Measurements from ENCODE around the gene TRAF5.
A peak's percentile ranks its signal among the peaks of the same experiment; 100 is the strongest.
"Not testable (repeated sequence)": the region's sequence is repeated elsewhere in the genome, so short reads cannot be mapped to it uniquely, and the experiment has no call there.

TRAF5 gene

GRCh38 chr1:211379446-211379845, 52.8 kb downstream of the TRAF5 start:
- DNase-seq, result no peak

- no peak for DNase-seq
These were observed 55.0 kb downstream of the TRAF5 start for GRCh38 chr1:211381481-211382181.

GRCh38 chr1:211382182-211382713, 55.6 kb downstream of the TRAF5 start:
- no peak for DNase-seq

- DNase-seq, result peak; percentile 80 to 87
These were observed 56.3 kb downstream of the TRAF5 start for GRCh38 chr1:211382714-211383480.

- no peak for DNase-seq
These were observed 57.9 kb downstream of the TRAF5 start for GRCh38 chr1:211384524-211384923.

GRCh38 chr1:211386921-211387320, 60.3 kb downstream of the TRAF5 start:
- DNase-seq, result no peak

- DNase-seq, result not testable (repeated sequence)
These were observed 64.2 kb downstream of the TRAF5 start for GRCh38 chr1:211390829-211391228.

GRCh38 chr1:211393203-211393602, 66.6 kb downstream of the TRAF5 start:
- no peak for DNase-seq

GRCh38 chr1:211398266-211398930, 71.8 kb downstream of the TRAF5 start:
- not testable (repeated sequence) for DNase-seq

GRCh38 chr1:211399851-211400393, 73.3 kb downstream of the TRAF5 start:
- DNase-seq, result not testable (repeated sequence)

GRCh38 chr1:211401751-211402150, 75.1 kb downstream of the TRAF5 start:
- DNase-seq, result not testable (repeated sequence)

- not testable (repeated sequence) for DNase-seq
These were observed 79.5 kb downstream of the TRAF5 start for GRCh38 chr1:211406086-211406485.

GRCh38 chr1:211407749-211408148, 81.1 kb downstream of the TRAF5 start:
- DNase-seq, result peak in 1 of 2 donors; percentile 5

GRCh38 chr1:211411639-211412038, 85.0 kb downstream of the TRAF5 start:
- DNase-seq, result no peak

- no peak for DNase-seq
These were observed 89.1 kb downstream of the TRAF5 start for GRCh38 chr1:211415700-211416099.

GRCh38 chr1:211416246-211416627, 89.6 kb downstream of the TRAF5 start:
- peak; percentile 16 to 21 for DNase-seq

- DNase-seq, result peak; percentile 22 to 35
These were observed 90.1 kb downstream of the TRAF5 start for GRCh38 chr1:211416628-211417323.

- no peak for DNase-seq
These were observed 93.8 kb downstream of the TRAF5 start for GRCh38 chr1:211420389-211420788.

GRCh38 chr1:211420845-211421454, 94.3 kb downstream of the TRAF5 start:
- DNase-seq, result no peak

- DNase-seq, result no peak
These were observed 97.4 kb downstream of the TRAF5 start for GRCh38 chr1:211424018-211424417.

All from CD4-positive, alpha-beta T cell treated with Interleukin-1 beta for 1 hour (primary cell).